Stimulated activated CD8-positive, alpha-beta memory T cell treated with anti-CD3 and anti-CD28 coated beads, Interleukin-12 subunit alpha, Interleukin-12 subunit beta, amount 100 ng/mL, for 24 hours (primary cell): ENCODE measurements around the gene LGALS3.

Source experiments
- DNase-seq: peaks from one replicate; pipeline ENCODE4 v3.0.0-alpha.2; 2020; ENCODE audit errors: extremely low read depth

The LGALS3 gene

DNA sequence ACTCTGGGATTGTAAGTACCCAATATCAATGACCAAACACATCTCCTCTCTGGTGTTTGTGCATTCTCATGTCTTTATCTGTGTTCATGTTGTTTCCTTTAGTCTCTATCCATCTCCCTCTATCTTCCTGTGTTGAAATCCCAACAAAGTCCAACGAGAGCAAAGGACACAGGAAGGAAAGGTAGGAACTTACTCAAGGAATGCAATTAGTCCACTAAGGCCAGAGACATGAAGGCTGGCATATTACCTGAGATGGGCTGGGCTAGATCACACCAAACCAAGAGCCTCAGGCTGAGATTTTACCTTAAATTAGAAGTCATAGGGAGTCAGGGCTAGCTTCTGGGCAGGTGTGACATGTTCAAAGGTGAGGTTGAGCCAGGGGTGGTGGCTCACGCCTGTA is 14.3 kb upstream of the LGALS3 start:
- DNase-seq: no peak

DNA sequence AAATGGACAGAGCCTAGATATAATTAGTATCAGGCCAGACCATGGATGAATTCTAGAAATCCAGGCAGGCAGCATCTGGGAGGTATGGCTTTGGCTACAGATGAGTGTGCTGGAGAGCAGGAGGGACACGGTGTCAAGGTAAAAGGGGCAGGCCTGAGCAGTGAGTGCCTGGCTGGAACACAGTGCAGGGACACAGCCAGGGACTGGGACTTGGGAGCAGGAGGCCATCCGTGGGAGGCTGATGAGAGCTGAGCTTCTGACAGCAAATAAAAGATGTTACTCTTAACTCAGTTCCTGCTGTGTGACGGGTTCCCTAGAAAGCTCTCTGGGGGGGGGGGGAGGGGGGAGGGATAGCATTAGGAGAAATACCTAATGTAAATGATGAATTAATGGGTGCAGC is 13.6 kb upstream of the LGALS3 start:
- DNase-seq: no peak

DNA sequence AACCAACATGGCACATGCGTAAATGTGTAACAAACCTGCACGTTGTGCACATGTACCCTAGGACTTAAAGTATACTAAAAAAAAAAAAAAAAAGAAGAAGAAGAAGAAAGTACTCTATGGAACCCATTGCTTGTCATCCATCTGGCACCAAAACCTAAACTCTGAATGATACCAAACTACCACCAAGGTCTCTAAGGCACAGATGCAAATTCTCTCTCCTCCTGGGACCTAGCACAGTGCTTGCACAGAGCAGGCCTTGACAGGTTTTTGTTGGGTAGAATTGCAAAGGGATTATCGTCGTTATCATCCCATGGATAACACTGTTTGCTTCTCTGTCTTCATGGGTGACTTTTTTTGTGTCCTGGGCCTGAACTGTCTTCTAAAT is 13.2 kb upstream of the LGALS3 start:
- no peak for DNase-seq

DNA sequence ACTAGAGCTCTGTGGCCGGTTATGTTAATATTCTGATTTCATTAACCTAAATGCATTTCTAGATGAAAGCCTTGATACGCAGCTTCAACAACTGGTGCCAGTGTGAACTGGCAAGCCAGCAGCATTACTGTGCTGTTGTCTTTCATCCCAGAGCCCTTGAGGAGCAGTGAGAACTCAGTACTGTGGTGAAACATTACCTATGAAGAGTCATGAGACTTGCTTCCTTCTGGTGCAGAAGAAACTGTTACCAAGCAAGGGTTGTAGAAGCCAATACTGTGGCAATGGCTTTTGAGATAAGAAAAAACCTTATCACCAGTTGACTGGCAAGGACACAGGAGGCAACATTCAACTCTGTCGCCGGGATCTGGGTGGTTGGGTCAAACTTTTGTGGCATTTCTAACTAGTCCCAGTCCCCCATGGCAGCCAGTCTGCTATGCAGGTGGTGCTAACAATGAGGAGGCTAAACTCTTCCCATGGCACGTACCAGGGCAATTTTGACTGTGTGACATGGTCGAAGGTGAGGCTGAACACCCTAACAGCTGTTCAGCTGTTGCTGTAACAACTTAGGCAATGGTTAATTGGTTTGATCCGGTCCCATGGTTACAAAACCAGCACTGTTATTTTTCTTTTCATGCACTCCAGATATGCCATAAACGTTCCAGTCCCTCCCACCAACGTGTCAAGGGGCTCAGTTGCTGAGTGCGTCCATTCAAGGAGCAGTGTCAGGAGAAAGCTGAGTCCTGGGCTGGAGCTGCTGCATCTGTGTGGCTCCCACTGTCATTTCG is 12.6 kb upstream of the LGALS3 start:
- no peak for DNase-seq

DNA sequence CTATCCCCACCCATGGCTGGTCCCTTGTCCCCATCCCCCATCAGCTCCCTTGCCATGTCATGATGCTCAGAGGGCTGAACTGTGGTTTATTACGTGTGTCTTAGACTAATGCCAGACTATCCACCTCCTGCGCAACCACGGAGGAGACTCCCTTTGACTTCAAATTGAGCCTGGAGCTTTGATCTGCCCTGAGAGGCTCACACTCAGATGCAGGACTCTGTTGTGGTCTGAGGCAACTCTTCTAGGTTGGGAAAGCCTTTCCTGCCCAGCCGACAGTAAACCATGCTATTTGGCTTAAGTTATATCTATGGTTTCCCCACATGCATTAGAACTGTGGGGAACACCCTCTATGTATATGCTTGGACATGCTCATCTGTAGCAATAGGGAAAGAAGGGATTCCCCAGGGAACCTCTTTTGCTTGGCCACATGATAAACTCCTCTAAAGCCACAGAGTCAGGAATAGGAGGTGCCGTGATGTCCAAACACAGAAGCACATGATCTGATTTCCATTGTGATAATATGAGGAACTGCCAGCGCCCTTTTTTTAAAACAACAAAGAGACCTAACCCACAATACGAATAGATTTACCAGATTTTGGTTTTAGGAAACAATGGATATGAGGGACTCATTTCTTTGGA is 11.1 kb upstream of the LGALS3 start:
- no peak for DNase-seq

DNA sequence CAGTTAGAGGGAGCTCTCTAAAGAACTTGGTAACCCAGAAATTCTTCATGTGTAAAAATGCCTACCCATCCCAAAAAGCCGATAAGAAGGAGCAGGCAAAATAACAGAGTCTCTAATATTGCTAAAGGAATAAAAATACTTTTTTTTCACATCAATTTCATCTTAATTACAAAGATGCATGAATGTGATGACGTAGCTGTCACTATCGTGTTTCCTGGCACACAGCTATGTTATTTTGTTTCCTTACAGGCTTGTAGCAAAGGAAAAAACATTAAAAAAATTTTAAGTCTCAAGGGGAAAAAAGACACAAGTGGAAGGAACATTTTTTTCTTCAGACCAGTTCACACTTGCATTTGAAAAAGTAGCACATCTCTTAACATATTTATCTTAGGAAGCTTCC is 10.3 kb upstream of the LGALS3 start:
- DNase-seq: no peak

DNA sequence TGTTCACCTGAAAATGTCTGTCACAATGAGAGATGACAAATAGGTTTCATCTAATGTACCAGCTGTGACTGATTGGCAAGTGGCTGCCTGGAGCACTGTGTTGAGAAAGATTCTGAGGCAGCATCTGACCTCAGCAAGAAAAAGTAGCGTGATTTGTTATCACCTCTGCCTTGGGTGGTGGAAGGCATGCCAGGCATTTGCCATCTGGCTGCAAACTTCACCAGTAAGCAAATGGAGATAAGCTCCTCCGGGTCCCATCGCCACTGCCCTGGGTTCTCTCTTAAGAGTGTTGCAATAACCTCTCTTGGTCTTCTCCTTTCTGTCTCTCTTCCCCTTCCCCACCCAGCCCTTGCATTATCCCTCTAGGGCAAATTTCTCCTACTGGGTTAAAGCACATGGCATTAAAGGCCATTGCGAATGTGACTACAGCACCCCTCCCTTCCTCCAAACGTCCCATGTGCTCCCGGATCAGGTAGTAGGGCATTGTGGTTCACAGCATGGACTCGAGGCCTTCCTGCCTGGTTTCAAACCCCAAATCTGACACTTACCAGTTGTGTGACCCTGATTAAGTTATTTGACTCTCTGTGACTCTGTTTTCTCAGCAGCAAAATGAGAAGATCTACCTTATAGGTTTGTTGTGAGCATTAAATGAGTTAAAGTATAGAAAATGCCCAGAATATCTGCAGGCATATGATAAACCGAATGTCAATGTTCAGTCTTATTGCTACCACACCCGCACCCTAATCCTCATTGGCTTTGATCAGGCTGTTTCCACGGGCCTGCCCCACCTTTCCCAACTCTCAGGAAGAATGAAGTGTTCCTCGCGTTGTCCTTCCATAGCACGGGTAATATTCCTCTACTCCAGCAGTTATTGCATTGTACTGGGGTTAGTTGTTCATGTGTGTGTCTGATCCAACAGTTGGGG is 8.2 kb upstream of the LGALS3 start:
- no peak for DNase-seq

DNA sequence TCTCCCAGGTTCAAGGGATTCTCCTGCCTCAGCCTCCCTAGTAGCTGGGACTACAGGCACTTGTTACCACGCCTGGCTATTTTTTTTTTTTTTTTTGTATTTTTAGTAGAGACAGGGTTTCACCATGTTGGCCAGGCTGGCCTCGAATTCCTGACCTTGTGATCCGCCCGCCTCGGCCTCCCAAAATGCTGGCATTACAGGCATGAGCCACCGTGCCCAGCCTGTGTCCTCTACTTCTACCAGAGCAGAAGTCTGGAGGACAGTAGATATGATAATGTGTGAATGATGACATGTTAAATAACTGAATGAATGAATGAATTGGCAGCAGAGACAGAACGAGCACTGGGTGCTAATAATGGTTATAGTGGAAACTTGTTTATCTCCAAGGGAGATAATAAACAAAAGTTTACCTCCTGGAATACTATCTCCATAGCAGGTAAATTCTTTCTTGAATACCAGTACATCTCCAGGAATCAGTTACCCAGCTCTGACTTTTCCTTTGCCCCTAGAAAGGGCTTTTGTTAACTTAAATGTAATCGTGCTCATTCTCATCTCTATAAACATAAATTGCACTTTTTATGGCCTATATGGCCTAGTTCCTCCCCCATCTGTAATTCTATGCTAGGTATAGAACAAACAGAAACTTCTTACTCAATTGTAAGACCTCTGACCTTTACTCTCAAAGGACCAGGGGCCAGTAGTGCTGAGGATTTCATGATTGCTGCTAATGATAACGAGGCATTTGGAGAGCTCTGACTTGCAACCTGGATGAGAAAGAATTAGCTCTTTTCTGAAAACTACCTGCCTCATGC is 7.2 kb upstream of the LGALS3 start:
- DNase-seq: no peak

DNA sequence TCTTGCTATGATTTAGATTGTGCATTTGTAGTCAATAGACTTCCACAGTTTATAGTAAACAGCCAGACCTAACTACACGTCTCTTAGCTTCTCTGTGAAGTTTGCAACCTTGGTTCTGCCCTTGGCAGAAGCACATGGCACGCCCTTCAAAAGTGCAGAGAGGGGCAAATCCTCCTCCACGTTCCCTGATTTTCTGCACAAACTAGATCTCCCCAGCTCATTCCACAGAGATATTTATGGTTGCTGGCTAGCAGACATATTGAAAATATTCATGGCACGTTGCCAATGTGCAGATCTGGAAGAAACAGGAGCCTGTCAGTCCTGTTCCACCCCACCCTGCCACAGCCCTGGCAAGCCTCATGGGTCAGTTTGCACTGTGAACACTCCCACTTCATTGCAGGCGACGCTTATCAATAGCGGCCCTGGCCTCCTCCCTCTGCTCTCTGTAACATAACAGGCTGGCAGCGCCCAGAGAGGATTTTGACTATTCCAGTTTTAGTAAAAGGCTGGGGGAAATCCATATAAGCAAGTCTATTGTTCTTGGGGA is 6.5 kb upstream of the LGALS3 start:
- DNase-seq: no peak

DNA sequence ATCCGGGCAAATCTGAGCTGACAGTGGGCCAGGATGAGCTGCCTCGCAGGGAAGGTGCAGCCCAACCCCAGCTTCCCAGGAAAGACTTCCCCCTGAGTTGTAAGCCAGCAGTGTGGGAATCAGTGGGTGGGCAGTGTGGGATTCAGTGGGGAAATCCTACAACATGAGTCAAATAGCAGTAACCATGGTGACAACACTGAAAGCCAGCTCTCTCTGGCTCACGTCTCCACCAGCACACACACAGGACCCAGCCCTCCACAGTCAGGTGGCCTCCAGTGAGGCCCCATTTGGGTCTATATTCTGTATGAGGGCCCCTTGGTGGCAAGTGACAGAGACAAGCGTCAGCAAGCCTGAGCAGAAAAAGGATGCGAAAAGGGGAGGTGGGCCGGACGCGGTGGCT is 6.0 kb upstream of the LGALS3 start:
- no peak for DNase-seq

DNA sequence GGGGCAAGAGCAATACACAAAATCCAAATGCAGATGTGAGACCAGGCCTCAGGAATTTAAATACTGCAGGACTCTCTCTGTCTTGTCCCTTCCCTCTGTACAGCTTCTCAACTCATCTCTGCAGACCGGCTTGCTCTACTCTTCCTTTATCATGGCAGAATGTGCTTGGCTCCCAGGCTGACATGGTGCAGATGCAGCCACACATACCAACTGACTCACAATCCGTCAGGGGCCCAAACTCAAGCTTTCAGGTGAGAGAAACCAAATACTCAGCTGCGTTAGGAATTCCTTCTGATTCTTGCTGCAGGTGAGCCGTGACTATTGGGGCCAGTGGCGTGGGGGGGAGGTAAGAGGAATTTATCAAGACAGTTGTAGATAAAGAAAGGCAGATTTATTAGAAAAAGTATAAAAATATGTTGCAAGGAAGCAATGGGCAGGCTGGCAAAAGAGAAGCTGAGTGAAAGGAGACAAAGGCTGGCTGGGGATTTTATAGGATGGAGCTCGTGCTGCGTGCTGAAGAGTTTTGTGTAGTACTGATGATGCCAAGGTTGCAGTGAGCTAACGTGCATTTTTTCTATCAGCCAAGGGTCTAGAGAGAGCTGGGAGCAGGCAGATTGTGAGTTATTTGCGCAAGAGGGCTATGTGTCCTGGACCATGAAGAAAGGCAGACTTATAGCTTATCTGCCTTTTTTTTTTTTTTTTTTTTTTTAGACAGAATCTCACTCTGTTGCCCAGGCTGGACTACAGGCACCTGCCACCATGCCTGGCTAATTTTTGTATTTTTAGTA is 5.0 kb upstream of the LGALS3 start:
- no peak for DNase-seq

DNA sequence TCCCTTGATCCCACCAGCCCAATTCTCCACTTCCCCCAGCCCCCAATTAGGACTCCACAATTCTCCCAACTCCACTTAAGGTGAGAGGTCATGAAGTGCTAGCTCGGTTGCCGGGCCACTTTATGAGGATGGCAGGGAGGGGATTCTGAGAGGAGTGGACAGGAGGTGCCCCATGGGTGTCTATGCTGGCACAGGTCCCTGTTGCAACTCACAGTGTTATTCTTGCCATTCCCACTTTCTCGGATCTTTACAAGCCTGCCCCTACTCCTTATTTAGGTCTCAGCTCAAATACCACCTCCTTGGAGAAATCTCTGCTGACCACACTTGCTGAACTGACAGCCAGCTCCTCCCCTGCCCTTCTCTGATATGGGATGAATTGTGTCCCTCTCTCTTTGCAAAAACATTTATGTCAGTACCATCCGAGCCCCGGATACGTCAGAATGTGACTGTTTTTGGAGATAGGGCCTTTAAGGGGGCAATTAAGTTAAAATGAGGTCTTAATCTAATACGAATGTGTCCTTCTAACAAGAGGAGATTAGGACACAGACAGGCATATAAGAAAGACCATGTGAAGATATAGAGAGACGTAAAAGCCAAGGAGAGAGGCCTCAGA is 4.2 kb upstream of the LGALS3 start:
- no peak for DNase-seq

DNA sequence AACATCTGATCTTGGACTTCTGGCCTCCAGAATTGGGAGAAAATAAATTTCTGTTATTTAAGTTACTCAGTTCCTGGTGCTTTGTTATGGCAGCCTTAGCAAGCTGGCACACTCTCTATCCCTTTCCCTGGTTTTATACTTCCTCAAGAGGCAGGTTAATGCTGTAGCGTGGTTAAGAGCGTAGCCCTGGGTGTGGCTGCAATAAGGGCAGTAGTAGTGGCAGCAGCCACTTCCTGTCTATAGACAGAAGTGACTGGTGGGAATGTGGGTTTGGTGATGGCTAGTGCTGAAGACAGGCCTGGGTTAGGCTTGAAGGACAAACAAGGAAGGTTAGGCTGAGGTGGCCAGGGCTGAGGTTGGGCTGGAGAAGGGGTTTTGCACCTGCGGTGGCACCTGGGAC is 3.6 kb upstream of the LGALS3 start:
- no peak for DNase-seq

DNA sequence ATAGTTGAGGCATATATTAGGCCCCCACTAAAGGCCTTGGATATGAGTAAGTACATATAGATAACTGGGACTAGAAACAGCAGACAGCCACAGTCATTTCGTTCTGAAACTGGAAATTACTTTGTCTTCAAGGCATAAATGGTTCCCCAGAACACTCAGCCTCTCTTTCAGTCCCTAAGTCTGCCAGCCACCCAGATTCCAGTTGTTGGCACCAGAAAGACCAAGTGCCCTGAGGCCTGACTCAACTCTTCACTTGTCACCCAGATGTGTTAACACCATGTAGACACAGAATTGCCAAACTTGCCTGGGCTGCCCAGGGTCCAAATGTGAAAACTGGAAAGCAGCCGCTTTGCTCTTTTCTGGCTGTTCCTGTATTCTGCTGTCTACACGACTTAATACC is 3.0 kb upstream of the LGALS3 start:
- DNase-seq: no peak

DNA sequence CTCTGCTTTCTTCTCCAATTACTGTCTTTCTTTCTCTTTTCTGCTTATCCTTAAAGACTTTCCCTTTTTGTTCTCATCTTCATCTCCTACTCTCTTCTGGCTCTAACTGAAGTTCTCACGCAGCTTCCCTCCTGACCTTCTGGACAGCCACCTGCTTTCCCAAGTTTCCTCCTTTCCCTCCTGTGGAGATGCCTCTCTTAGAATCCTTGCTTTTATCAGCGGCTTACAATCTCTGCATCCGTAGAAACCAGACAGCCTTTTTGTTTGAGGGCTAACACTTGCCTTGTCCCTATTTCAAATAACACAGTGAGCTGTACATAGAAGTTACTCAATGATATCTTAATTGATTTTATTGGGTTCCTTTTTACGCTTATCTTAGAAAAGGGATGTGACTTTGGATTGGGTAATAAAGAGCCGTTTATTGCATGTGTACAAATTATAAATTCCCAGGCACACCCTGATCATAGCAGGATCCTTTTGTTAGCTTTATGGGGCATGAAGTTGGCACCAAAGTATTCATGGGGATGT is 2.1 kb upstream of the LGALS3 start:
- DNase-seq: no peak

DNA sequence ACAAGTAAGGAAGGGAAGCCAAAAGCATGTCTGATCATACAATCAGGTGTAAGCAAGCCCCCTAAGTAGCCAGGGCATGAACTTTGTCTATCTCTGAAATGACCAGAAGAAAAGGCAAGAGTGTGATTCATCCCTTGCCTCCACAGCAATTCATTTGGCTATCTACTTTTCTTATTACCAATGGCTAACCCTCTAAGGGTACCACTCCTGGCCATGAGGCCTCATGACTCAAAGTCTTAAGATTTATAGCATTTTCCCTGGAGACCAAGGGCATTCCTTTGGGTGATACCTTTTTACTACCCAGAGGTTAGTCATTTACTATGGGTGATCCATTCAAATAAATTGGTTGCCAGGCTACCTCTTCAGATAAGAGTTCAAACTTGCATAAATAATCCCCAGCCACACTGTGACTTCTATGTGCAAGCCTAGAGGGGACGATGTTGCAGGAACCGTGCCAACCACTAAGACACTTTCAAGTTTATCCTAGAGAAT is 1.5 kb upstream of the LGALS3 start:
- DNase-seq: no peak

DNA sequence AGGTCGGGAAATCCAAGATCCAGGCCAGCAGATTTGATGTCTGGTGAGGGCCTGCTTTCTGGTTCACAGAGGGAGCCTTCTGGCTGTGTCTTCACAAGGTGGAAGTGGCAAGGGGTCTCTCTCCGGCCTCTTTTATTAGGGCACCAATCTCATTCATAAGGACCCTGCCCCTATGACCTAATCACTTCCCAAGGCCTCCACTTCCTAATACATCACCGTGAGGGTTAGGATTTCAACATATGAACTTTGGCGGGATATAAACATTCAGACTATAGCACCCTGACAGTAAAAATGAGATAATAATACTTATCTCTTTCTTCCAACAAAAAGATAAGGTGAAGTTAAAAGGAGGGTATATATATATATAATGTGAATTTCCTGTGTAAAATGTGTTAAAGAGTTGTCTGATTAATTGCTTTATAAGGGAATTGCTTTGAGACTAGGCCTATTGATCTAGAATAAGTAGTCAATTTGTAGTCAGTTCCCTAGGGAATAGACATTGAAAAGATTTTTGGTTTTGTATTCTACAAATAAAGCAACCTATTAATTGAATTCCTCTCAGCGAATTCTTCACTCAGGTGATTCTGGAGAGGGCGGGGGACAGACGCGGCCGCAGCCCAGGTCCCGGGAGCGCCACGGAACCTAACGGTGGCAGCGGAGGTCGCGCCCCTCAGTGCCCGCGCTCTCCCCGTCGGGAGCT is 516 bp upstream of the LGALS3 start:
- DNase-seq: no peak

DNA sequence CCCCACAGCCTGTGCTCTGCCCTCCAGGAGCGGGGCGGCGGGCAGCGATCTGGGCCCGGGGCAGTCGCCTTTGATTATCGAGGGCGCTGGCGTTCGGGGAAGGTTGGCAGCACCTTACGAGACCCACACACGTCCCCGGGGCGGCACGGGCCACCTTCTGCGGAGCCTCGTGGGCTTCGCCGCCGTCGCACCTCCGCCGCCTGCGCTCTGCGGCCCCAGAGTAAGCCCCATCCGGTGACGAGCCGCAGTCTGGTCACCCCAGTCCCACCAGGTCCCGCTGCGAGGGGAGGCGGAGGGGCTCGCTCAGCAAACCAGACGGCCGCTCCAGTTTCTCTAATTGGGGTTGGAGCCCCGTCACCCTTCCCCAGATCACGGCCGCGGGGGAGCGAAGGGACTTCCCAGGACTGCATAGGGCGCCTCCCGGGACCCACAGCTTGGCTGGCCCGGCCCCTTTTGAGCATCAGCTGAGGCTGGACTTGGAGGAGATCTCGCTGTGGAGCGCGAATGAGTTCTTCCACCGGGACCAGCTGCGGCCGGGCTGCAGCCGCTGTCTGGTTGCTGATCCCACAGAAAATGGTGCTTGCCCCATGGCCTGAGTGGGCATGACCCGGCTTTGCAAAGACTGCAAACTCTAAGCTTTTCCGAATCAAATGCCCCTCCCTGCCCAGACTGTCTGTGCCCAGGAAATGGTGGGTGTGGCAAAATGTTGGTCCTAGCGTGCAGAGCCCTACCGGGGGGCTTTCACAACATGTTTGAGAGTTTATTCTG is 560 bp downstream of the LGALS3 start:
- DNase-seq: no peak

DNA sequence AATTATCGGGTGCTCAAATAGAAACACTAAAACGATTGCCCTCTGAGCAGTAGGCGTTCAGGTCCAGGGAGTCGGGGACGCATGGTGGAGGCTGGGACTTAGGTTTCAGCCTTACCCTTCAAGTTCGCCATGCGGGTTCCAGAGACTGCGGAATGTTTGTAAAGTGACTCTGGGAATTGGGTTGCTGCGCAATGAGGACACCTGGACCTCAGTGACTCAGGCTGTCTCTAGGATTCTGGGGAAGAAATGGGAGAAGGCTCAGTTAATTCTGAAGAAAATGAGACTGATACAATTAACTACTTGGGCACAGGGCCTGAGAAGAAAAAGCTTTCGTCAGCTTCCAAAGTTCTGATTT is 1.1 kb downstream of the LGALS3 start:
- no peak for DNase-seq
